ENCODE measurements around the gene SPECC1L. TPM values are rescaled to one million over a fixed set of nuclear protein-coding genes. Genes with fewer than 3 reads are reported as not detected.

The SPECC1L gene
- total RNA-seq, 1 experiment from 2014 or later, result 14.1 TPM

DNA sequence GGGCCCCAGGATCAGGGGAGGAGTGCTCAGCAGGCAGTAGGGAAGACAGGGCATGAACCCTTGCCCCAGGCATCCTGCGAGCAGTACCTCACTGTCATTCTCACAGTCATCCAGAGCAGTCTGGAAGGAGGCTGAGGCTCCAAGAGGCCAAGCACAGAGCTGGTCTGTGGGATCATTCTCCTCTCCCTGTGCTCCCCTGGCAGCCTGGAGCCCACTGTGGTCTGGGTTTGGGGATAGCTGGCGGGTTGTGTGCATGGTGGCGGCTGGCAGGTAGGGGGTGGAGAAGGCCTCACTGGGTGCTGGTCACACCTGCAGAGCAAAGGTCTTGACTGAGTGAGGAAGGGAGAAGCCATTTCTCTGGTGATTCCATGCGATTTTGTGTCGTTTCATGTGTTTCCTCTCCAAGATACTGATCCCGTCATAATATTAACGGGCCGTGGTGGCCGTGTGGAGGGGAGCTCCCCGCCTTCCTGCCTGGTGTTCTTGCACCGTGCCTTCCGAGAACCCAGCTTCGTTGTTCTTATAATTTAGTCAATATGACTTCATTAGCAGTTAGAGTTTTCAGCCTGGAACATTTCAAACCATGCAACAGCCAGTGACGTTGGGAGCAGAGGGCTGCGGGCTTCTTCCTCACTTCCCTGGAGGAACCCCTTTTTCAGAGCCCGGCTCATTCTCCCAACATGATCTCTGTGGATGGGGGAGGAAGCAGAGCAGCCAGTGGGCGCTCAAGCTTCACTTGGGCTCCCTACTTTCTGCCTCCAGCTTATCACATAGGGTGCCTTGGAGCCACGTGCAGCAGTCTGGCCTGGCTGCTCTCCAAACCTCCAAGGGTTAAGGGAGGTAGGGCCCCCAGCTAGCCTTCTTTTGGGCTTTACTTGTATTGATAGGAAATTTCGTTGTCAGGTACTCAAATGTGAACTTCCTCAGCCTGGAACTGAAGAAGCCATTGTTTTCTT, 136.0 kb downstream of the SPECC1L start:
- Histone ChIP-seq H3K9ac (ENCODE audit: low read length) (no peak overlapping the region), H3K4me3 (ENCODE audit: low read length) (no peak overlapping the region), H3K27ac (ENCODE audit: low read length) (no peak overlapping the region), H3K4me2 (ENCODE audit: low read length) (no peak overlapping the region), H4K20me1 (ENCODE audit: low read length) (peaks cover 7% of the 10 kb centered on the region; the same call in 1 of the 2 replicates), H3K79me2 (ENCODE audit: low read length) (no peaks in the 10 kb centered on the region), H3K36me3 (ENCODE audit: low read depth, low read length) (no peaks in the 10 kb centered on the region; the same call in none of the 2 replicates), H3K4me1 (ENCODE audit: insufficient read depth, low read length) (peaks cover 15% of the 10 kb centered on the region), H3F3A (ENCODE audit: low read length, unreplicated experiment) (no peaks in the 10 kb centered on the region), H2AFZ (ENCODE audit: low read length) (no peak overlapping the region), H3K27me3 (ENCODE audit: low read length) (no peaks in the 10 kb centered on the region), H3K9me3 (ENCODE audit: low read length) (no peaks in the 10 kb centered on the region), H3K9me2 (replicated peaks; ENCODE audit: low read length) (no peaks in the 10 kb centered on the region)
- BruUV-seq (replicated peaks), result no TSS peak
- DNase-seq (no peak), ATAC-seq (no peak)
- ChIA-PET CTCF (no interaction called here), POLR2A (ENCODE audit: unreplicated experiment) (no interaction called here)
- intact Hi-C loops (cut with micrococcal nuclease), result loop anchor here (10.0 kb wide), 1 partner anchor 72 kb away; no protein-coding TSS in a partner anchor
- TF ChIP-seq EZH2phosphoT487 (IDR thresholded peaks at IDR 0.05; ENCODE audit: borderline replicate concordance, low read length) (no peak), CTCF (conservative IDR thresholded peaks at IDR 0.05; ENCODE audit: low read depth, low read length) (no peak), EZH2 (IDR thresholded peaks at IDR 0.05; ENCODE audit: low read length, unreplicated experiment) (no peak)

- DNase-seq (no peak), ATAC-seq (no peak)
- ChIA-PET POLR2A (ENCODE audit: unreplicated experiment) (no interaction called here), CTCF (no interaction called here)
- Histone ChIP-seq H3K4me1 (ENCODE audit: insufficient read depth, low read length) (peaks cover 13% of the 10 kb centered on the region), H3K9me2 (replicated peaks; ENCODE audit: low read length) (no peaks in the 10 kb centered on the region), H2AFZ (ENCODE audit: low read length) (no peak overlapping the region), H4K20me1 (ENCODE audit: low read length) (peaks cover 4% of the 10 kb centered on the region; the same call in 1 of the 2 replicates), H3K27me3 (ENCODE audit: low read length) (no peaks in the 10 kb centered on the region), H3K9me3 (ENCODE audit: low read length) (no peaks in the 10 kb centered on the region), H3K27ac (ENCODE audit: low read length) (no peak overlapping the region), H3F3A (ENCODE audit: low read length, unreplicated experiment) (no peaks in the 10 kb centered on the region), H3K79me2 (ENCODE audit: low read length) (no peaks in the 10 kb centered on the region), H3K4me2 (ENCODE audit: low read length) (no peak overlapping the region), H3K9ac (ENCODE audit: low read length) (no peak overlapping the region), H3K4me3 (ENCODE audit: low read length) (no peak overlapping the region), H3K36me3 (ENCODE audit: low read depth, low read length) (no peaks in the 10 kb centered on the region; the same call in none of the 2 replicates)
- intact Hi-C loops (cut with micrococcal nuclease), result loop anchor here (10.0 kb wide), 1 partner anchor 72 kb away; no protein-coding TSS in a partner anchor
- no TSS peak for BruUV-seq (replicated peaks)
- TF ChIP-seq EZH2phosphoT487 (IDR thresholded peaks at IDR 0.05; ENCODE audit: borderline replicate concordance, low read length) (no peak), EZH2 (IDR thresholded peaks at IDR 0.05; ENCODE audit: low read length, unreplicated experiment) (no peak), CTCF (conservative IDR thresholded peaks at IDR 0.05; ENCODE audit: low read depth, low read length) (no peak)
Measured at GRCh38 chr22:24407278-24407665, 136.6 kb downstream of the SPECC1L start.

- Histone ChIP-seq H3K9me3 (ENCODE audit: low read length) (no peaks in the 10 kb centered on the region), H3K27me3 (ENCODE audit: low read length) (no peaks in the 10 kb centered on the region), H3K9ac (ENCODE audit: low read length) (no peak overlapping the region), H2AFZ (ENCODE audit: low read length) (no peak overlapping the region), H3K27ac (ENCODE audit: low read length) (no peak overlapping the region), H3F3A (ENCODE audit: low read length, unreplicated experiment) (no peaks in the 10 kb centered on the region), H3K4me2 (ENCODE audit: low read length) (no peak overlapping the region), H3K9me2 (replicated peaks; ENCODE audit: low read length) (no peaks in the 10 kb centered on the region), H3K79me2 (ENCODE audit: low read length) (no peaks in the 10 kb centered on the region), H3K4me3 (ENCODE audit: low read length) (no peak overlapping the region), H3K36me3 (ENCODE audit: low read depth, low read length) (no peaks in the 10 kb centered on the region; the same call in none of the 2 replicates), H3K4me1 (ENCODE audit: insufficient read depth, low read length) (peaks cover 8% of the 10 kb centered on the region), H4K20me1 (ENCODE audit: low read length) (peaks cover 1% of the 10 kb centered on the region; the same call in 1 of the 2 replicates)
- ChIA-PET CTCF (no interaction called here), POLR2A (ENCODE audit: unreplicated experiment) (no interaction called here)
- TF ChIP-seq EZH2 (IDR thresholded peaks at IDR 0.05; ENCODE audit: low read length, unreplicated experiment), result no peak
- TF ChIP-seq CTCF (conservative IDR thresholded peaks at IDR 0.05; ENCODE audit: low read depth, low read length), result no peak
- no peak for TF ChIP-seq EZH2phosphoT487 (IDR thresholded peaks at IDR 0.05; ENCODE audit: borderline replicate concordance, low read length)
- BruUV-seq (replicated peaks), result no TSS peak
- no peak for DNase-seq
- intact Hi-C loops (cut with micrococcal nuclease), result loop anchor here (10.0 kb wide), 1 partner anchor 73 kb away; no protein-coding TSS in a partner anchor
- ATAC-seq, result no peak
Measured at GRCh38 chr22:24407884-24408283, 137.3 kb downstream of the SPECC1L start.

Data from PC-3 (cell line).